H4 (cell line): ENCODE measurements around the gene OVCA2. TPM values are rescaled to one million over a fixed set of nuclear protein-coding genes. Genes with fewer than 3 reads are reported as not detected.
A peak's percentile ranks its signal among the peaks of the same experiment; 100 is the strongest.

Source experiments
- DNase-seq: peaks from one replicate; pipeline ENCODE4 v3.0.0-alpha.2; 2015; ENCODE audit warnings: low spot score
- total RNA-seq: library from RNA; depleted of rRNA; stranded (reverse); fragments of >200 nt; shearing (Covaris generic); gene quantifications from 2 replicates; pipeline ENCODE4 v1.2.3, GENCODE V29; 2014

The OVCA2 gene
- total RNA-seq, 1 experiment from 2014 or later = 40.3 TPM

- peak; percentile 37 for DNase-seq
These were observed 23.4 kb downstream of the OVCA2 start for GRCh38 chr17:2064980-2065785.

- DNase-seq = no peak
These were observed 24.2 kb downstream of the OVCA2 start for GRCh38 chr17:2065949-2066400.

GRCh38 chr17:2067048-2067561 lies 25.3 kb downstream of the OVCA2 start:
- no peak for DNase-seq

- DNase-seq = peak; percentile 56
These were observed 25.8 kb downstream of the OVCA2 start for GRCh38 chr17:2067608-2068024.

- DNase-seq = peak; percentile 38
These were observed 26.3 kb downstream of the OVCA2 start for GRCh38 chr17:2068031-2068518.

GRCh38 chr17:2068519-2069051 lies 26.8 kb downstream of the OVCA2 start:
- DNase-seq = no peak

GRCh38 chr17:2070241-2071023 lies 28.6 kb downstream of the OVCA2 start:
- peak; percentile 58 for DNase-seq

GRCh38 chr17:2071024-2071385 lies 29.2 kb downstream of the OVCA2 start:
- DNase-seq = no peak

- DNase-seq = no peak
These were observed 29.8 kb downstream of the OVCA2 start for GRCh38 chr17:2071455-2072281.

GRCh38 chr17:2074919-2075318 lies 33.1 kb downstream of the OVCA2 start:
- DNase-seq = no peak

GRCh38 chr17:2075336-2076086 lies 33.7 kb downstream of the OVCA2 start:
- DNase-seq = no peak

- no peak for DNase-seq
These were observed 34.5 kb downstream of the OVCA2 start for GRCh38 chr17:2076087-2076984.

- no peak for DNase-seq
These were observed 35.2 kb downstream of the OVCA2 start for GRCh38 chr17:2077040-2077439.

- DNase-seq = no peak
These were observed 39.7 kb downstream of the OVCA2 start for GRCh38 chr17:2081564-2081963.

GRCh38 chr17:2082003-2082781 lies 40.4 kb downstream of the OVCA2 start:
- no peak for DNase-seq

- DNase-seq = no peak
These were observed 41.8 kb downstream of the OVCA2 start for GRCh38 chr17:2083613-2084035.

- peak; percentile 53 for DNase-seq
These were observed 42.4 kb downstream of the OVCA2 start for GRCh38 chr17:2084036-2084765.
